GM21529 (cell line): ENCODE data around the gene FRMPD2.
A peak's percentile ranks its signal among the peaks of the same experiment; 100 is the strongest.
"Not testable (repeated sequence)": the region's sequence is repeated elsewhere in the genome, so short reads cannot be mapped to it uniquely, and the experiment has no call there.

Experiments used
- ATAC-seq: cut with Tn5 transposase; IDR thresholded peaks from one replicate; pipeline ENCODE4 v1.9.1; 2021; ENCODE audit not compliant: unreplicated experiment

The FRMPD2 gene

DNA sequence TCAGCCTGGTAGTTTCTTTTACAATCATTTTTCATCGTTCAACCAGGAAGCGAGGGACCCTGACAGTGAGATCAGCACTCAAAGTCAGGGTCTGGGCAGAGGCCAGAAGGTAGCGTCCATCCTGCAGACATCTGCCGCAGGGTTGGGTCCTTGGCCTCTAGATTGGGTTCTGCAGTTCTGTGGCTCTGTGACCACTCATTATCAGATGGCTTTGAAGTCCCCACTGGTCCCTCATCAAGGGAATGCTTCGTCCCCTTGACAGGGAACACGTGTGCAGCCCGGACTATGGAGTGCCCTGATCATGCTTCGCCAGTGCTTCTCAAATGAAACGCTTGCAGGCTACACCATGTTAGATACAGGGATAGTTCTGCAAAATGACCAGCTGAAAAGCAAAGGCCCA, 64.1 kb downstream of the FRMPD2 start:
- ATAC-seq = no peak

DNA sequence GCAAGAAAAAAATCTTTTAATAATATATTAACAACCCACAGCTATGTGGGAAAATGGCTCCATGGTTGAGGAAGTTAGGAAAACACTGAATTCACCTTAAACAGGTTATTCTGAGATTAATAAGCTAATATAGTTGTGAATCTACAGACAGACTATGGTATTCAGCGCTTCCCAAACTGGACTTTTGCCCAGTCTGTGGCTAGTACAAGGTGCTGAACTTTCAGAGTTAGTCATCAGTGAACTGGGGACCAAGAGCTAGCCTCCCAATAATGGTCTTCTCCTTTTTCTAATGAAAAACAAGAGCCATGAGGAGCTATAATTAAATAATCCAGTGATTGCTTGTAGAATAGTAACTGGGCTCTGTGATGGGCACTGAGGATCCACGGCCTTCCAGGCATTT, 65.3 kb downstream of the FRMPD2 start:
- no peak for ATAC-seq

GRCh38 chr10:48207853-48208252, 66.6 kb downstream of the FRMPD2 start:
- ATAC-seq = no peak

- no peak for ATAC-seq
These were observed 67.8 kb downstream of the FRMPD2 start for GRCh38 chr10:48206482-48207250.

DNA sequence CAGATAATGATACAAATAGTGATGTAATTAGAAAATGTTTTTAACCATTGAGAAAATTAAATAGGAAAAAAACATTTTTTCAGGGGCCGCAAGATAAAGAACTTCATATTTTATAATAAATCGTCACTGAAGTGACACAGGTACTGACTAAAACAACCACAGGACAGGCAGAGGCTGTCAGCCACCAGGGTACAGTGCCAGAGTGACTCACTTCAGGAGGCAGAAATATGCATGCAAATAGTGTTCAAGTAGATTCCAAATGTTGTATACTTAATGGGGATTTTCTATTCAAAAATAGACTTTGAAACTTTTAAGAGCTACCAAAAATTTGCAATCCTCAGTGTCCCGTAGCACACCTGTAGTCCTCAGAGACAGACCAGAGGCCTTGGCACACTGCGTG, 68.6 kb downstream of the FRMPD2 start:
- peak; percentile 89 for ATAC-seq

DNA sequence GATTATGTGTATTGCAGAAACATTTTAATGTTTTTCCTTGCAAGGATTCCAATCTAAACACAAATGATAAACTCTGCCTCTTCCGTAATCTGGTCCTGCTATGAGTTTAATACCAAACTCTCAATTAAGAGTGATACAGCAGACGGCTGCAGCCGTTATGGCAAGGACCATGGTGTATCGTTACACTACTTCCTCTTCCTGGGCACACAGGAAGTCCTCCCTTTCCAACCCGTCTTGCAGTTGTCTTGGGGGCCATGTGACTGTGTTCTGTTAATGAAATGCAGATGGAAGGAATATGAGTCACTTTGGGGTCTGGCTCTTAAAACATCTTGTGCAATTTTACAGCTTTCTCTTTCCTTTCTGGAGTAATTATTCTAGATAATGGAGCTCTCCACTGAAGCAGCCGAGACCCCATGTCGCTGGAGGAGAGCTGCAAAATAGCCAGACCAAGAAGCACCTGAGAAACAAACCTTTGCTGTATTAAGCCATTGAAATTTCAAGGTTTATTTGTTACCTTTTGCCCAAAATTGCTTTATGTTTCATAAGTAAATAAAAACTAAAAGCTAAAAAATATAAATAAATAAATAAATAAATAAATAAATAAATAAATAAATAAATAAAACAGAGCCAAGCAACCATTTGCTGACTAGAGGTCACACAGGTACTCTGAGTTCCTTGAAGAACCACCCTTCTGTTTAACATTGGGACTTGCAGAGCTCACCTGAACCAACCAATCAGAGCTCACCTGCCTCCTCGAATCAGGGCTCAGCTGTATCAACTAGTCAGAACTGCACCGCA, 74.7 kb downstream of the FRMPD2 start:
- no peak for ATAC-seq

- no peak for ATAC-seq
These were observed 77.1 kb downstream of the FRMPD2 start for GRCh38 chr10:48197236-48197899.

DNA sequence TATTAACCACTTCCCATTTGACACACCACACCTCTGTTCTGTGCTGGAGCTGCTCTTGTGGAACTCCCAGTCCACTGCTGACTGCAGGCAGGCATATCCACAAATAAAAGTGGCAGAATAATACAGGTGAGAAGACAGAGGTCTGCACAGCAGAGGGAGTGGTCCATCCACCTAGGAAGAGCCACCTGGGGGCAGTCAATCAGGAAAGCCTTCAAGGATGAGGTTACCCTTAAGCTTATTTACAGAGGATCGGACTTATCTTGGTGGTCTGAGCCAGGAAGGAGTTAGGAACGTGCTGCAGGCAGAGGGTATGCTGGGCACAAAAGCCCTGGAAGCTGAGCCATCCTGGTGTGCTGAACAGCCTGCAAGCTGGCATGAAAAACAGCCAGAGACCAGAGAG, 78.7 kb downstream of the FRMPD2 start:
- ATAC-seq = no peak

- ATAC-seq = no peak
These were observed 79.7 kb downstream of the FRMPD2 start for GRCh38 chr10:48194830-48195229.

DNA sequence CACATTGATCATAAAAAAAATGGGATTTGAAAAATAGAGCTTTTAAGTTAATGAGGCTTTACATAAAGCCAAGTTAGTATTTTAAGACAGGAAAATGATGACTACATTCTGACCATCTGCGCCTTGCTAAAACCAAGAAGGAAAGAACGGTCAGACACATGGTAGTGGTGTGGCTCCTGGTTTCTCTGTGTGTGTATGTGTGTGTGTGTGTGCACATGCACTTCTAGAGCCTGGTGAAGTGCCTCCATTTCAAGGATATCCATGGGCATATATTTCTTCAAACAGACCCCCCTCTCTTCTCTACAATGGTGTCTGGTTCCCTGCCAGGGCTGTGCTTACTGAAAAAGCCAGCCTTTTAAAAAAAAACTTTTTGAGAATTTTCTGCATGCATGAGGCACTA, 80.9 kb downstream of the FRMPD2 start:
- no peak for ATAC-seq

- ATAC-seq = no peak
These were observed 81.5 kb downstream of the FRMPD2 start for GRCh38 chr10:48192881-48193450.

GRCh38 chr10:48187713-48188485, 86.6 kb downstream of the FRMPD2 start:
- no peak for ATAC-seq

GRCh38 chr10:48187126-48187525, 87.4 kb downstream of the FRMPD2 start:
- ATAC-seq = no peak

DNA sequence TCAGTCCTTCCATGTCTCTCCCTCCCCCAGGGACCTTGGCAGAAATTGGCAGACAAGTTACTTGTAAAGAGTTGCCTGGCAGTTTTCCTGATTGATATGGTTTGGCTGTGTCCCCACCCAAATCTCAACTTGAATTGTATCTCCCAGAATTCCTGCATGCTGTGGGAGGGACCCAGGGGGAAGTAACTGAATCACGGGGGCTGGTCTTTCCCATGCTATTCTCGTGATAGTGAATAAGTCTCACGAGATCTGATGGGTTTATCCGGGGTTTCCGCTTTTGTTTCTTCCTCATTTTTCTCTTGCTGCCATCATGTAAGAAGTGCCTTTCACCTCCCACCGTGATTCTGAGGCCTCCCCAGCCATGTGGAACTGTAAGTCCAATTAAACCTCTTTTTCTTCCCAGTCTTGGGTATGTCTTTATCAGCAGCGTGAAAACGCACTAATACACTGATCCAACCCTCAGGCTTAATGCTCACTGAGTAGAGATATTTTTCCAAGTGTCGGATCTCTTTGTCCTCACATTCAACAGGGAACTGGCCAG, 88.2 kb downstream of the FRMPD2 start:
- not testable (repeated sequence) for ATAC-seq

DNA sequence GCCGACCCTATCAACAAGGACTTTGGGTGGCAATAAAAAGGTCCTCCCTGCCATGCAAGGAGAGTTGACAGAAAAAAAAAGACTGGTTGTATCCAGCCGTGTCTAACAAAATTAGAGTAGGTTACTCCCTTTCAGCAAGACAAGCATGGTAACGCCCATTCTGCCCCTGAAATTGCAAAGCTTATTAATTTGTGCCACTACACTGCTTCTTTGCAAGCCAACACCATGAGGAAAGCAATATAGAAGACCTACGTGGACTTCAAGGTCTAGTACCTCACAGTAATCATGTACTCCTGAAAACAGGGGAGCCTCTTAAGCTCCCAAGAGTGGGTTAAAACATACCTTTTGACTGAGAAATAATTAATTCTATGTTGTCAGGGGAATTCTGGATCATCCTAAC, 90.3 kb downstream of the FRMPD2 start:
- no peak for ATAC-seq

- not testable (repeated sequence) for ATAC-seq
These were observed 101.8 kb downstream of the FRMPD2 start for GRCh38 chr10:48172715-48173114.

DNA sequence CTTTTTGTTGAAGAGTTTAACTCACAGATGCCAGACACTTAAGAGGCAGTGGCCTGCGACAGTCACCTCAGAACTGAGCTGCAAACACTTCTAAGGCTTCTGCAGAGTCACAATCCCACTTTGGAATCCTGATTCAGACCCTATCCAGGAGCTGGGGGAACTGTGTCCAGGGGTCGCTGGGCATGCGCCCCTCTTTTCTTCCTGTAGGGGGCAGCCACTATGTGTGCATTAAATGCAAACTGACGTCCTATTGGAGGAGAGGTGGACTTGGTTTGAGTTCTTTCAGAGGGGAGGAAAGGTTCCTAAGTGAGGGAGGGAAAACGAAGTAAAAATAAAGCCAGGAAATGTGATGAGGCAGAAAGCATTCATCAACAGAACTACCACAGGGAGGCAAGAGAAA, 113.8 kb downstream of the FRMPD2 start:
- not testable (repeated sequence) for ATAC-seq

GRCh38 chr10:48160163-48160562, 114.3 kb downstream of the FRMPD2 start:
- ATAC-seq = not testable (repeated sequence)

DNA sequence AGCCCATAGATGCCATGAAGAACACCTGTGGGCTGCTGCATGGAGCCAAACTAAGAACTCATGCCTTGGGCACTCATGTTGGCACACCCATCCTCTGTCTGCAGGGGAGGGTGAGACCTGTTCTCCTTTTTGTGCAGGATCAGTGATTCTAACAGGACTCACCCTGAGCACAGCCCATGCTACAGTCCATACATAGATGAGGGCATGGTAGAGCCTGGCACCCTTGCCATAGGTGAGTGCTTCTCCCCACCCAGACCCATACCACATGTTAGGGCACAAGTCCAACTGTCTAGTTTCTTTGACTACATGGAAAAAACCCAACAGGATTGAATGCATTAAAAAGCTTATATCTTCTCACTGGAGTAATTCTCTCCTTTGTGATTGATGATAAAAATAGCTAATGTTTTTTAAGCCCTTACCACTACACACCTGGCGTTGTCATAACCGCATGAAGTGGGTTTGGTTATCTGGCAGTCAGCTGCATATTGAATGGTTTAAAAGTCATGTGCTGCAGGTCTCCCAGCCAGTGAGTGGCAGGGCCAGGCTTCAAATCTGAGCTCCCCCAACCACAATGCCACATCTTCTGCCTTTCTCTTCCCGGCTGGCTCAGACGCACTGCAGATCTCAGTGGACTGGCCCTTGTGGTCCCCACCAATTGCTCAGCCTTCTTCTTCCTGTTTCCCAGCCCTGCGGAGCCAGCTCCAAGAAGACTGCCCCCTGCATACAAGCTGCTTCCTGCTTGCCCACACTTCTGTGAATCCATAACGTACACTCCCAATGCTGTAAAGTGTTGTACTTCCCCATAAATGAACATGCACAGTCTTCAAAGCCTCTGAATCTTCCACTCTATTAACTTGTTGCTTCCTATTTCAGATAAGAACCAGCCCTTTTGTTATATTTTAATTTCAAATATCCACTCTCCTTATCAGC, 120.0 kb downstream of the FRMPD2 start:
- ATAC-seq = not testable (repeated sequence)
